GM08714 (cell line): ENCODE data around the gene KLHL22.
"Not testable (repeated sequence)": the region's sequence is repeated elsewhere in the genome, so short reads cannot be mapped to it uniquely, and the experiment has no call there.

Experiments
- H3K4me3 ChIP-seq: fragments of 200-500 bp; sonication (Bioruptor generic); 2 replicates; pipeline ENCODE4 v1.5.1; 2014; ENCODE audit warnings: mild to moderate bottlenecking, low read length, inconsistent platforms
- ZNF274 ChIP-seq: IDR thresholded peaks from 2 replicates; pipeline ENCODE4 v1.6.1; 2012; ENCODE audit warnings: mild to moderate bottlenecking, low read depth, low read length

Gene KLHL22

DNA sequence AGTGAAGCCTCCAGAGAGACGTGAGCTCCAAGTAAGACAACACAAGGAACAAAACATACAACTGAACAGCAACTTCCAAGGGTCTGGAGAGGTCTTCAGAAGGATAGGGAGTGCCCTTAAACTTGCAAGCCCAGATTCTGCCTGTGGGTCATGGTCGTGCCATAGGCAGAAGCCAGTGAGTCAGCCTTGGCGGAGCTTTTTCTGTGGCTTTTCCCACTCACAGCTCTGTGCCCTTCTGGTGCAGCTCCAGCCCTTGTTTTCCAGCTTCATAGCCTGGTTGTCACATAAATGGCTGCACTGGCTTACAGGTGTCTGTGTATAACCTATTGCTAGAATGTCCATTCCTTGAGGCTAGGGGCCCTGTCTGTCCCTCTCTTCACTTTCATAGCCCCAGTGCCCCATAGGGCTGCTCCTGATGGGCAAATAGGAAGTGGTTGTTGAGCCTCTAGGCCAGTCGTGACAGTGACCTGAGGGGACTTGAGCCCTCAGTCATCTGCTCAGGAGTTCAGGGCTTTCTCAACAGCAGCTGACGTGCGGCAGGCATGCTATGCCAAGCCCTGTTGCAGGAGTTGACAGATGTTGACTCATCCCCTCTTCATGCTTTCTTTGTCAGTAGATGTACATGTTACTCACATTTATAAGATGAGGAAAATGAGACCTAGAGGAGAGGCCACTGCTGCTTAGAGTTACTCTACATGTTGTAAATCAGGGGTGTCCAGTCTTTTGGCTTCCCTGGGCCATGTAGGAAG lies 19.2 kb upstream of the KLHL22 start:
- H3K4me3 ChIP-seq: no peak overlapping the region
- TF ChIP-seq ZNF274: no peak

DNA sequence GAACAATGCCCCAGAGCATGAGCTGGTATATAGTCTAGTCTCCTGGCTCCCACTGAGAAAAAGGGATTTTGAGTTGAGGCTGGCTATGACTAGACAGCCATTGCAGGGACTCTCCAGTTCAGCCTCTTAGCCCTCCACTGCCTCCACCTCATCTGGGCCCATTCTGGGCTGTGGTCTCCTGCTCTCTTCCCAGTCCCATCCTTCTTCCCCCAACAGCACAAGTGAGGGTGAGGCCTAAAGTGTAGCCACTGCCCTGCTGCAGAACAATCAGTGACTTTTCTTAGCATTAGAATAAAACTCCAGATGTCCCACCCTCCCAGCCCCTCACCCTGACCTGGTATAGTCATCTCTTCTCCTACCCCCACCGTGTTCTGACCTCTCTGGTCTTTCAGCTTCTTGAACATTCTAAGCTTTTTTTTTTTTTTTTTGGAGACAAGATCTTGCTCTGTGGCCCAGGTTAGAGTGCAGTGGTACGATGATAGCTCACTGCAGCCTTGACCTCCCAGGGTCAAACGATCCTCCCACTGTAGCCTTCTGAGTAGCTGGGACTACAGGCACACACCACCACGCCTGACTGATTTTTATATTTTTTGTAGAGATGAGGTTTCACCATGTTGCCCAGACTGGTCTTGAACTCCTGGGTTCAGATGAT lies 16.1 kb upstream of the KLHL22 start:
- H3K4me3 ChIP-seq: no peak overlapping the region
- TF ChIP-seq ZNF274: no peak

GRCh38 chr22:20510811-20511577 lies 15.4 kb upstream of the KLHL22 start:
- TF ChIP-seq ZNF274: no peak
- no peak overlapping the region for H3K4me3 ChIP-seq

DNA sequence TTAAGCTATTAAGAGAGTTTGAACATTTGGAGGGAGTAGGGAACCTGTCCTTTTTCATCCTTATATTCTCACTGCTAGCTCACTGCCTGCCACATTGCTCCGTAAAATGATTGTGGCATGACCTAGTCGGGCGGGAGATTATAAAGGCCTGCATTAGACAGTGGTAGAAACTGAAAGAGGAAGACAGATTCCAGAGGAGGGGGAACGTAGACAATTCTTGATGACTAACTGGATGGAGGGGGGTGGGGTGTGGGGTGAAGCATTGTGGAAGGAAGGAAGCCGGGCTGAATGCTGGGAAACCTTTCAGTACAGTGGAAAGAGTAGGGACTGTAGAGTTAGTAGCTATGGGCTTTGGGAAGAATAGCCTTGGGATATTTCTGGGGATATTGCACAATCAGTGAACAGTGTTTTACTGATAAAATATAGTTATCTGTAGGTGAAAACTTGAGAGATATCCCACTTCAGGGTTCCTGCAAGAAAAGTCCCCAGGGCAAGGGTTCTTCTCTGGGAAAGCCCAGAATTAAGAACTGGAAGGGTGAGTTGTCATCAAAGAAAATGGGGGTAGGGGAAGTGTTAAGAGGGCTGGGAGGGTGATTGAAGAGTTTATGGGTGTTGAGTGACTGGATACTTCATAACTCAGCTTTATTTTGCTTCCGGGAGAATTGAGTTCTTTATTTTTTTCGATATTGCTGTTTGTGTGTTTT lies 13.9 kb upstream of the KLHL22 start:
- TF ChIP-seq ZNF274: no peak
- H3K4me3 ChIP-seq: peak overlapping the region; percentile 90

DNA sequence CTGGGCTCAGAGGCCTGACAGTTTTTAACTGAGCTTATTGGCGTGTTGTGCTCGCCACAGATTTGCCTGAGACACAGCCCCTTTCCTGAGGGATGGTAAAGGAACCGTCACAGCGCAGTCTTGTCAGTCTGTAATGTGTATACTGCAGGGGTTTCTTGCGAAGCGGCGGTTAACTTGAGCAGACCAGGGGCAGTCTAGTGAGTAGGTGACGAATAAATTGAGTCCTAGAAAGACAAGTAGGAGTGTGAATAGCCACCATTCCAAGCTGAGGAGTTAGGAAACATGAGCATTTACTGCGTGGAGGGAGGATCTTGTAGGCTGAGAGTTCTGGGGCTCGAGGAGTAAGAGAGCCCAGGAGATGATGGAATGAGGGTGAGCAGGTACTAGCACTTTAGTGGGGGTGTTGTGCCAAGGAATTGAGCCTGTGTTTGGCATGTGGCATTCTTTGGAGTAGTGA lies 13.2 kb upstream of the KLHL22 start:
- peak overlapping the region; percentile 90 for H3K4me3 ChIP-seq
- no peak for TF ChIP-seq ZNF274

GRCh38 chr22:20508067-20508755 lies 12.6 kb upstream of the KLHL22 start:
- peak overlapping the region; percentile 90 for H3K4me3 ChIP-seq

DNA sequence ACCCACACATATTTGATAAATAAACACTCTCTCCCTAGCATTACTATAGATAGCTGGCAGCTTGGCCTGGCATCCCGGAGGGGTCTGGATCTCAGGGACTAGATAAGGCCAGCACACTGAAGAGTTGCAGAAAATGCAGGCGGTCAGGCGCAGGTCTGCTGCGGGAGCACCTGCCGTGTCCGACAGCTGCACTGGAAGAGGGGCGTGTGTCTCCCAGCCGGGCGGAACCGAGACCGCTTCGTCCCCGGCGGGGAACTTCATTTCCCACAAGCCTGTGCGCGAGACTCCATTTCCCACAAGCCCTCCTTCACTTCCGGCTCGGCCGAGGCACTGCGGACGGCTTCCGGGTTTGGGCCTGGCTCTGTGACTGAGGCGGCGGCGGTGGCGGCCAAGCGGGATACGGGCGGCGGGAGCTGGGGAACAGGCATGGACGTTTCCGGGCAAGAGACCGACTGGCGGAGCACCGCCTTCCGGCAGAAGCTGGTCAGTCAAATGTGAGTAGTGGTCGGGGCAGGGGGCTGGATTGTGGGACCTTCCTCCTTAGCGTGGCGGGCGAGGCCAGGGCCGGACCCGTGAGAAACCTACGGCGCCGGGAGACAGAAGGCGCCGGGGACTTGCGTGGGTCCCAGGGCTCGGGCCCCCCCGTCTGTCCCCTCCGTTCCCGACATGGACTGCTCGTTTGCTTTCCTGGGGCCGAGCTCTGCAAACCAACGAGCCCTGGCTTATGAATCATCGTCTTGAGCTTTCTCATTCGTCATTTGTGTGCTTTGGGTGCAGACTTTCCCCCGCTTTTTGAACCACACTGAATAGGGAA lies 11.9 kb upstream of the KLHL22 start, which contains the start of gene MED15:
TSS of gene MED15 (plus strand) at position 358 of the 814 bp plus-strand sequence. CDS start at position 427, 69 bp downstream.
- no peak for TF ChIP-seq ZNF274
- peak within 1 kb of the TSS; percentile 90 for H3K4me3 ChIP-seq

DNA sequence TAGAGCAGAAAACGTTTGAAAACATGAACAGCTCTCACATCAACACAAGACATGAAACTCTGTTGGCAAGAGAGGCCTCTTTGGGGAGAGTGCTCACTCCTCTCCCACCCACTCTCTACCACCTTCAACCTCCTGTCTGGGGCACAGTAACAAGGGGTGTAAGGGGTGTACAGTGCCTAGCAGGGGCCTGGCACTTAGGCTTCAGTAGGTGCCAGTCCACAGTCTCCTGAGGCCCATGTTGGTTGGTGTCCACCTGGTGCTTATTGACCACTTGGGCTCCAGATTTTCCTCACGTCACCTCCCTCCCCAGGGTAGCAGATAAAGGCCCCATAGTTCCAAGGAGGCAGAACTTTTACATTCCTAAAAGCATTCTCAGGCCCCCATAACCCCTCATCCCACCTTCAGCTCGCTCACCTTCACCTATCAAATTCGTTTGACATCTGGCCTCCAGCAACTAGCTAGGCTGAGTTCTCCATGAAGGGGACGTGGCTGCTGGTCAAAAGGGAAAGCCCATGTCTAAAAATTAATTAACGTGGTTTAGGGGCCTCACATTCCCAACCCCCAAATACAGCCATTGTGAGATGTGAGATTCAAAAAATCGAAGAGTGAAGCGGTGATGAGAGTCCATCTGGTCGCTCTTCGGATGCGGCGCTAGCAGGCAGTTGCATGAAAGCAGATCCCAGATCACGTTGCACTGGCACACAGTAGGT lies 11.1 kb upstream of the KLHL22 start:
- TF ChIP-seq ZNF274: no peak
- peak overlapping the region; percentile 13; the same call in 1 of the 2 replicates for H3K4me3 ChIP-seq

- H3K4me3 ChIP-seq: not testable (repeated sequence)
These were observed 8.8 kb upstream of the KLHL22 start for GRCh38 chr22:20504293-20504922.

- TF ChIP-seq ZNF274: no peak
- H3K4me3 ChIP-seq: no peak overlapping the region
These were observed 8.2 kb upstream of the KLHL22 start for GRCh38 chr22:20503816-20504215.

DNA sequence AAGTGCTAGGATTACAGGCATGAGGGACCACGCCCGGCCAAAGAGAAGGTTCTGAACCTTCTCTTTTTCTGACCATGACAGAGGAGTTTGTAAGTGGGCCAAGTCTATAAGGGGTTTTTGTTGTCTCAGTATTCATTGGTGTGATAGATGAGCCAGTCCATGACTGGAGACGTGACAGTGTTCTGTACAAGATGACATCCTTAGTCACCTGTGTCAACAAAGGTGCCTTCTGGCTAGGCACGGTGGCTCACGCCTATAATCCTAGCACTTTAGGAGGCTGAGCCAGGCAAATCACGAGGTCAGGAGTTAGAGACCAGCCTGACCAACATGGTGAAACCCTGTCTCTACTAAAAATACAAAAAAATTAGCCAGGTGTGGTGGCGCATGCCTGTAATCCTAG lies 4.2 kb upstream of the KLHL22 start:
- no peak overlapping the region for H3K4me3 ChIP-seq
- no peak for TF ChIP-seq ZNF274

- TF ChIP-seq ZNF274: no peak
- H3K4me3 ChIP-seq: no peak overlapping the region
These were observed 3.3 kb upstream of the KLHL22 start for GRCh38 chr22:20498913-20499312.

DNA sequence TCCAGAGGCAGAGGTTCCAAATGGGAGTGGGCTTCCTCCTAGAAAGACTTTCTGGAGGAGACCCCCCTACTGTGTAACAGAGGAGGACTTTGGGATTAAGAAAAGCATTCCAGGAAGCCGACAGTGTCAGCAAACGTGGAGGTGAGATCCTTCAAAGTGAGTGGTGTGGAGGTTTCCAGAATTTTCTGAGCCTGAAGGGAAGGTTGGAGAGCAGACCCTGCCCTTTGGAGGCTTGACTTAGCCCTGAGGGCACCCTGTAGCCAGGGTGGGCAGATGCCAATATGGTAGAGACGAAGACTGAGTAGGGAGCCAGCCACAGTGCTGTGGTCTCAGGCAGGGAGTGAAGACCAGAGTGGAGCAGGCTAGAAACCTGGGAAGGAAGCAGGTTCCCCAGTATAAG lies 1.8 kb upstream of the KLHL22 start:
- TF ChIP-seq ZNF274: no peak
- H3K4me3 ChIP-seq: no peak overlapping the region
